WTC11 (cell line): Measurements from ENCODE around the gene PRR30. TPM values are rescaled to one million over a fixed set of nuclear protein-coding genes. Genes with fewer than 3 reads are reported as not detected.

Source experiments
- CBFB ChIP-seq: sonication (generic); formaldehyde crosslinking; IDR thresholded peaks from 2 replicates; pipeline ENCODE4 v1.8.1; 2022; ENCODE audit warnings: mild to moderate bottlenecking, low read depth, missing genetic modification reagents
- CREM ChIP-seq: sonication (generic); formaldehyde crosslinking; IDR thresholded peaks from 2 replicates; pipeline ENCODE4 v1.8.1; 2022; ENCODE audit warnings: mild to moderate bottlenecking, missing genetic modification reagents, moderate library complexity
- ELF4 ChIP-seq: sonication (generic); formaldehyde crosslinking; IDR thresholded peaks from 2 replicates; pipeline ENCODE4 v1.8.1; 2022; ENCODE audit warnings: low read depth, mild to moderate bottlenecking, moderate library complexity, missing genetic modification reagents
- FOXK1 ChIP-seq: sonication (generic); formaldehyde crosslinking; IDR thresholded peaks from 2 replicates; pipeline ENCODE4 v1.8.0; 2022; ENCODE audit warnings: mild to moderate bottlenecking, moderate library complexity, missing genetic modification reagents
- GABPB1 ChIP-seq: sonication (generic); formaldehyde crosslinking; IDR thresholded peaks from 2 replicates; pipeline ENCODE4 v1.8.1; 2023; ENCODE audit warnings: mild to moderate bottlenecking, missing genetic modification reagents
- MXD4 ChIP-seq: fragments of 250-450 bp; sonication (Bioruptor Pico); IDR thresholded peaks from 2 replicates; pipeline ENCODE4 v1.8.0; 2021; ENCODE audit warnings: mild to moderate bottlenecking, moderate library complexity, borderline replicate concordance
- SMAD4 ChIP-seq: sonication (generic); formaldehyde crosslinking; IDR thresholded peaks from 2 replicates; pipeline ENCODE4 v1.8.0; 2022; ENCODE audit warnings: mild to moderate bottlenecking, missing genetic modification reagents
- SP1 ChIP-seq: sonication (generic); formaldehyde crosslinking; conservative IDR thresholded peaks from 2 replicates; pipeline ENCODE4 v1.8.1; 2022; ENCODE audit warnings: missing genetic modification reagents
- TCF7 ChIP-seq: sonication (generic); formaldehyde crosslinking; IDR thresholded peaks from 2 replicates; pipeline ENCODE4 v1.8.0; 2022; ENCODE audit warnings: mild to moderate bottlenecking, low read depth, missing genetic modification reagents, moderate library complexity
- TEAD4 ChIP-seq: sonication (generic); formaldehyde crosslinking; IDR thresholded peaks from 2 replicates; pipeline ENCODE4 v1.8.0; 2022; ENCODE audit warnings: mild to moderate bottlenecking, missing genetic modification reagents
- TP53 ChIP-seq: sonication (generic); formaldehyde crosslinking; IDR thresholded peaks from 2 replicates; pipeline ENCODE4 v1.8.1; 2023; ENCODE audit warnings: mild to moderate bottlenecking, missing genetic modification reagents
- ZBTB21 ChIP-seq: sonication (generic); formaldehyde crosslinking; IDR thresholded peaks from 2 replicates; pipeline ENCODE4 v1.8.1; 2023; ENCODE audit warnings: mild to moderate bottlenecking, missing genetic modification reagents, borderline replicate concordance
- ZNF416 ChIP-seq: fragments of 250-450 bp; sonication (Bioruptor Pico); IDR thresholded peaks from 2 replicates; pipeline ENCODE4 v1.9.0; 2021; ENCODE audit warnings: mild to moderate bottlenecking, inconsistent platforms
- ZNF423 ChIP-seq: fragments of 250-450 bp; sonication (Bioruptor Pico); IDR thresholded peaks from 2 replicates; pipeline ENCODE4 v2.1.2; 2022; ENCODE audit warnings: mild to moderate bottlenecking, moderate library complexity
- total RNA-seq: library from RNA; stranded (reverse); gene quantifications from 3 replicates; pipeline ENCODE4 v1.2.3, GENCODE V29; 2021
- TF ChIP-seq, protein P1 (sequence below): sonication (generic); formaldehyde crosslinking; IDR thresholded peaks from 2 replicates; pipeline ENCODE4 v1.8.1; 2023; ENCODE audit warnings: mild to moderate bottlenecking, missing genetic modification reagents, moderate library complexity
- TF ChIP-seq, protein P2 (sequence below): sonication (generic); formaldehyde crosslinking; IDR thresholded peaks from 2 replicates; pipeline ENCODE4 v1.8.0; 2023; ENCODE audit warnings: missing genetic modification reagents, mild to moderate bottlenecking, borderline replicate concordance
- TF ChIP-seq, protein P3 (sequence below): fragments of 250-450 bp; sonication (Bioruptor Pico); IDR thresholded peaks from 2 replicates; pipeline ENCODE4 v2.1.2; 2022; ENCODE audit warnings: mild to moderate bottlenecking, moderate library complexity
- TF ChIP-seq, protein P4 (sequence below): fragments of 250-450 bp; sonication (Bioruptor Pico); IDR thresholded peaks from 2 replicates; pipeline ENCODE4 v1.8.0; 2021; ENCODE audit warnings: mild to moderate bottlenecking
- TF ChIP-seq, protein P5 (sequence below): sonication (generic); formaldehyde crosslinking; IDR thresholded peaks from 2 replicates; pipeline ENCODE4 v1.8.1; 2023; ENCODE audit warnings: mild to moderate bottlenecking, moderate library complexity, missing genetic modification reagents
- TF ChIP-seq, protein P6 (sequence below): sonication (generic); formaldehyde crosslinking; IDR thresholded peaks from 2 replicates; pipeline ENCODE4 v1.8.1; 2023; ENCODE audit warnings: mild to moderate bottlenecking, missing genetic modification reagents, moderate library complexity
- TF ChIP-seq, protein P7 (sequence below): sonication (generic); formaldehyde crosslinking; conservative IDR thresholded peaks from 2 replicates; pipeline ENCODE4 v1.8.1; 2023; ENCODE audit warnings: mild to moderate bottlenecking, low read depth, missing genetic modification reagents, moderate library complexity
- TF ChIP-seq, protein P8 (sequence below): sonication (generic); formaldehyde crosslinking; IDR thresholded peaks from 2 replicates; pipeline ENCODE4 v1.8.1; 2022; ENCODE audit warnings: mild to moderate bottlenecking, missing genetic modification reagents, moderate library complexity, borderline replicate concordance
- TF ChIP-seq, protein P9 (sequence below): fragments of 250-450 bp; sonication (Bioruptor Pico); IDR thresholded peaks from 2 replicates; pipeline ENCODE4 v1.9.0; 2021; ENCODE audit warnings: moderate library complexity, mild to moderate bottlenecking, inconsistent platforms, borderline replicate concordance

The PRR30 gene
- total RNA-seq, 1 experiment from 2014 or later, result not detected

DNA sequence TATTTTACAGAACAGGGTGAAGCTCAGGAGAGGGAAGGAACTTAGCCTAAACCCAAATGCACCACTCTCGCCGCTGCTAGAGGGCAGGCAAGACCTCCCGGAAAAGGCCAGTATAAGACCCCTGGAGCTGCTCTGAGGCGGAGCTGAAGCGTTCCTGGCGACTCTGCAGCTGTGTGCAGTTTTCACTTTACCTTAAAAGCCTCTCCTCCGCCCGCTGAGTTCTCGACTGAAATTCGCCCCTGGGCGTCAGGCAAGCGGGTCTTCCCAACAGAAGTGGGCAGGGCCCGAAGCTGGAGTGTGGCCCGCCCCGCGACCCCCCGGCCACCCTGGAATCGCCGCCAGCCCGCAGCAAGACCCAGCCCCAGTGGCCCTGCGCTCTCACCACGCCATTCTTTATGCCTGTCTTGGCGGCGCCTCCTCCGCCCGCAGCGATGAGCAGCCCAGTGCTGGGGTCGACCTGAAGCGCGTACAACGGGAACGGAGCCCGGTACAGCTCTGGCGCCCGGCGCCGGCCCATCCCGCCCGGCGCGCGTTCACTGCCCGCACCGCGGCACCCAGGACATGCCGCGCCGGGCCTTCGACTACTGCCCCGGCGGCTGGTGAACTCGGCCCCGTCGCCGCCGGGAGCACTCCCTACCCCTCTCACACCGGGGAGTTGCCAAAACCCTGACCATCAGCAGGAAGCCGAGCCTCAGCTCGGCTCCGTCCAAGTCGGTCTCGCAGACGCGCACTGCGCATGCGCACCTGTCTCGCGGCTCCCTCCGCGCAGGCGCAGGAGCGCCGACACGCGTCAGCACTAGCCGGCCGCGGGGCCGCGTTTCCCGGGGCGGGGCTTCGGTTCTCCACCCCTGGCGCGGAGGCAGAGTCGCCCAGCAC, 5.1 kb downstream of the PRR30 start, which contains the start of gene PREB (continued):
- TF ChIP-seq CREM (CRISPR knock-in tag), result no peak
- TF ChIP-seq CBFB (CRISPR knock-in tag), result no peak
- no peak for TF ChIP-seq ZNF423 (CRISPR knock-in tag)
- TF ChIP-seq, protein P1, sequence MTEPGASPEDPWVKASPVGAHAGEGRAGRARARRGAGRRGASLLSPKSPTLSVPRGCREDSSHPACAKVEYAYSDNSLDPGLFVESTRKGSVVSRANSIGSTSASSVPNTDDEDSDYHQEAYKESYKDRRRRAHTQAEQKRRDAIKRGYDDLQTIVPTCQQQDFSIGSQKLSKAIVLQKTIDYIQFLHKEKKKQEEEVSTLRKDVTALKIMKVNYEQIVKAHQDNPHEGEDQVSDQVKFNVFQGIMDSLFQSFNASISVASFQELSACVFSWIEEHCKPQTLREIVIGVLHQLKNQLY (CRISPR knock-in tag), result no peak
- TF ChIP-seq, protein P2, sequence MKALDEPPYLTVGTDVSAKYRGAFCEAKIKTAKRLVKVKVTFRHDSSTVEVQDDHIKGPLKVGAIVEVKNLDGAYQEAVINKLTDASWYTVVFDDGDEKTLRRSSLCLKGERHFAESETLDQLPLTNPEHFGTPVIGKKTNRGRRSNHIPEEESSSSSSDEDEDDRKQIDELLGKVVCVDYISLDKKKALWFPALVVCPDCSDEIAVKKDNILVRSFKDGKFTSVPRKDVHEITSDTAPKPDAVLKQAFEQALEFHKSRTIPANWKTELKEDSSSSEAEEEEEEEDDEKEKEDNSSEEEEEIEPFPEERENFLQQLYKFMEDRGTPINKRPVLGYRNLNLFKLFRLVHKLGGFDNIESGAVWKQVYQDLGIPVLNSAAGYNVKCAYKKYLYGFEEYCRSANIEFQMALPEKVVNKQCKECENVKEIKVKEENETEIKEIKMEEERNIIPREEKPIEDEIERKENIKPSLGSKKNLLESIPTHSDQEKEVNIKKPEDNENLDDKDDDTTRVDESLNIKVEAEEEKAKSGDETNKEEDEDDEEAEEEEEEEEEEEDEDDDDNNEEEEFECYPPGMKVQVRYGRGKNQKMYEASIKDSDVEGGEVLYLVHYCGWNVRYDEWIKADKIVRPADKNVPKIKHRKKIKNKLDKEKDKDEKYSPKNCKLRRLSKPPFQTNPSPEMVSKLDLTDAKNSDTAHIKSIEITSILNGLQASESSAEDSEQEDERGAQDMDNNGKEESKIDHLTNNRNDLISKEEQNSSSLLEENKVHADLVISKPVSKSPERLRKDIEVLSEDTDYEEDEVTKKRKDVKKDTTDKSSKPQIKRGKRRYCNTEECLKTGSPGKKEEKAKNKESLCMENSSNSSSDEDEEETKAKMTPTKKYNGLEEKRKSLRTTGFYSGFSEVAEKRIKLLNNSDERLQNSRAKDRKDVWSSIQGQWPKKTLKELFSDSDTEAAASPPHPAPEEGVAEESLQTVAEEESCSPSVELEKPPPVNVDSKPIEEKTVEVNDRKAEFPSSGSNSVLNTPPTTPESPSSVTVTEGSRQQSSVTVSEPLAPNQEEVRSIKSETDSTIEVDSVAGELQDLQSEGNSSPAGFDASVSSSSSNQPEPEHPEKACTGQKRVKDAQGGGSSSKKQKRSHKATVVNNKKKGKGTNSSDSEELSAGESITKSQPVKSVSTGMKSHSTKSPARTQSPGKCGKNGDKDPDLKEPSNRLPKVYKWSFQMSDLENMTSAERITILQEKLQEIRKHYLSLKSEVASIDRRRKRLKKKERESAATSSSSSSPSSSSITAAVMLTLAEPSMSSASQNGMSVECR (CRISPR knock-in tag), result peak; percentile 34; the same call in 1 of the 2 replicates
- TF ChIP-seq ELF4 (CRISPR knock-in tag), result no peak
- TF ChIP-seq, protein P3, sequence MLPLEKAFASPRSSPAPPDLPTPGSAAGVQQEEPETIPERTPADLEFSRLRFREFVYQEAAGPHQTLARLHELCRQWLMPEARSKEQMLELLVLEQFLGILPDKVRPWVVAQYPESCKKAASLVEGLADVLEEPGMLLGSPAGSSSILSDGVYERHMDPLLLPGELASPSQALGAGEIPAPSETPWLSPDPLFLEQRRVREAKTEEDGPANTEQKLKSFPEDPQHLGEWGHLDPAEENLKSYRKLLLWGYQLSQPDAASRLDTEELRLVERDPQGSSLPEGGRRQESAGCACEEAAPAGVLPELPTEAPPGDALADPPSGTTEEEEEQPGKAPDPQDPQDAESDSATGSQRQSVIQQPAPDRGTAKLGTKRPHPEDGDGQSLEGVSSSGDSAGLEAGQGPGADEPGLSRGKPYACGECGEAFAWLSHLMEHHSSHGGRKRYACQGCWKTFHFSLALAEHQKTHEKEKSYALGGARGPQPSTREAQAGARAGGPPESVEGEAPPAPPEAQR (CRISPR knock-in tag), result no peak
- TF ChIP-seq SMAD4 (CRISPR knock-in tag), result no peak
- TF ChIP-seq, protein P4, sequence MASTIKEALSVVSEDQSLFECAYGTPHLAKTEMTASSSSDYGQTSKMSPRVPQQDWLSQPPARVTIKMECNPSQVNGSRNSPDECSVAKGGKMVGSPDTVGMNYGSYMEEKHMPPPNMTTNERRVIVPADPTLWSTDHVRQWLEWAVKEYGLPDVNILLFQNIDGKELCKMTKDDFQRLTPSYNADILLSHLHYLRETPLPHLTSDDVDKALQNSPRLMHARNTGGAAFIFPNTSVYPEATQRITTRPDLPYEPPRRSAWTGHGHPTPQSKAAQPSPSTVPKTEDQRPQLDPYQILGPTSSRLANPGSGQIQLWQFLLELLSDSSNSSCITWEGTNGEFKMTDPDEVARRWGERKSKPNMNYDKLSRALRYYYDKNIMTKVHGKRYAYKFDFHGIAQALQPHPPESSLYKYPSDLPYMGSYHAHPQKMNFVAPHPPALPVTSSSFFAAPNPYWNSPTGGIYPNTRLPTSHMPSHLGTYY (CRISPR knock-in tag), result no peak
- no peak for TF ChIP-seq ZNF416 (CRISPR knock-in tag)
- TF ChIP-seq, protein P5, sequence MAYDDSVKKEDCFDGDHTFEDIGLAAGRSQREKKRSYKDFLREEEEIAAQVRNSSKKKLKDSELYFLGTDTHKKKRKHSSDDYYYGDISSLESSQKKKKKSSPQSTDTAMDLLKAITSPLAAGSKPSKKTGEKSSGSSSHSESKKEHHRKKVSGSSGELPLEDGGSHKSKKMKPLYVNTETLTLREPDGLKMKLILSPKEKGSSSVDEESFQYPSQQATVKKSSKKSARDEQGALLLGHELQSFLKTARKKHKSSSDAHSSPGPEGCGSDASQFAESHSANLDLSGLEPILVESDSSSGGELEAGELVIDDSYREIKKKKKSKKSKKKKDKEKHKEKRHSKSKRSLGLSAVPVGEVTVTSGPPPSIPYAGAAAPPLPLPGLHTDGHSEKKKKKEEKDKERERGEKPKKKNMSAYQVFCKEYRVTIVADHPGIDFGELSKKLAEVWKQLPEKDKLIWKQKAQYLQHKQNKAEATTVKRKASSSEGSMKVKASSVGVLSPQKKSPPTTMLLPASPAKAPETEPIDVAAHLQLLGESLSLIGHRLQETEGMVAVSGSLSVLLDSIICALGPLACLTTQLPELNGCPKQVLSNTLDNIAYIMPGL, result peak; percentile 95
- TF ChIP-seq FOXK1, result no peak
- no peak for TF ChIP-seq TCF7 (CRISPR knock-in tag)
- TF ChIP-seq, protein P6, sequence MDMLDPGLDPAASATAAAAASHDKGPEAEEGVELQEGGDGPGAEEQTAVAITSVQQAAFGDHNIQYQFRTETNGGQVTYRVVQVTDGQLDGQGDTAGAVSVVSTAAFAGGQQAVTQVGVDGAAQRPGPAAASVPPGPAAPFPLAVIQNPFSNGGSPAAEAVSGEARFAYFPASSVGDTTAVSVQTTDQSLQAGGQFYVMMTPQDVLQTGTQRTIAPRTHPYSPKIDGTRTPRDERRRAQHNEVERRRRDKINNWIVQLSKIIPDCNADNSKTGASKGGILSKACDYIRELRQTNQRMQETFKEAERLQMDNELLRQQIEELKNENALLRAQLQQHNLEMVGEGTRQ (CRISPR knock-in tag), result no peak
- no peak for TF ChIP-seq MXD4 (CRISPR knock-in tag)
- TF ChIP-seq TEAD4 (CRISPR knock-in tag), result no peak
- TF ChIP-seq, protein P7, sequence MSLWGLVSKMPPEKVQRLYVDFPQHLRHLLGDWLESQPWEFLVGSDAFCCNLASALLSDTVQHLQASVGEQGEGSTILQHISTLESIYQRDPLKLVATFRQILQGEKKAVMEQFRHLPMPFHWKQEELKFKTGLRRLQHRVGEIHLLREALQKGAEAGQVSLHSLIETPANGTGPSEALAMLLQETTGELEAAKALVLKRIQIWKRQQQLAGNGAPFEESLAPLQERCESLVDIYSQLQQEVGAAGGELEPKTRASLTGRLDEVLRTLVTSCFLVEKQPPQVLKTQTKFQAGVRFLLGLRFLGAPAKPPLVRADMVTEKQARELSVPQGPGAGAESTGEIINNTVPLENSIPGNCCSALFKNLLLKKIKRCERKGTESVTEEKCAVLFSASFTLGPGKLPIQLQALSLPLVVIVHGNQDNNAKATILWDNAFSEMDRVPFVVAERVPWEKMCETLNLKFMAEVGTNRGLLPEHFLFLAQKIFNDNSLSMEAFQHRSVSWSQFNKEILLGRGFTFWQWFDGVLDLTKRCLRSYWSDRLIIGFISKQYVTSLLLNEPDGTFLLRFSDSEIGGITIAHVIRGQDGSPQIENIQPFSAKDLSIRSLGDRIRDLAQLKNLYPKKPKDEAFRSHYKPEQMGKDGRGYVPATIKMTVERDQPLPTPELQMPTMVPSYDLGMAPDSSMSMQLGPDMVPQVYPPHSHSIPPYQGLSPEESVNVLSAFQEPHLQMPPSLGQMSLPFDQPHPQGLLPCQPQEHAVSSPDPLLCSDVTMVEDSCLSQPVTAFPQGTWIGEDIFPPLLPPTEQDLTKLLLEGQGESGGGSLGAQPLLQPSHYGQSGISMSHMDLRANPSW (CRISPR knock-in tag), result no peak
- peak; percentile 41 for TF ChIP-seq GABPB1 (CRISPR knock-in tag)
- TF ChIP-seq SP1 (CRISPR knock-in tag), result peak; percentile 63
- TF ChIP-seq, protein P8, sequence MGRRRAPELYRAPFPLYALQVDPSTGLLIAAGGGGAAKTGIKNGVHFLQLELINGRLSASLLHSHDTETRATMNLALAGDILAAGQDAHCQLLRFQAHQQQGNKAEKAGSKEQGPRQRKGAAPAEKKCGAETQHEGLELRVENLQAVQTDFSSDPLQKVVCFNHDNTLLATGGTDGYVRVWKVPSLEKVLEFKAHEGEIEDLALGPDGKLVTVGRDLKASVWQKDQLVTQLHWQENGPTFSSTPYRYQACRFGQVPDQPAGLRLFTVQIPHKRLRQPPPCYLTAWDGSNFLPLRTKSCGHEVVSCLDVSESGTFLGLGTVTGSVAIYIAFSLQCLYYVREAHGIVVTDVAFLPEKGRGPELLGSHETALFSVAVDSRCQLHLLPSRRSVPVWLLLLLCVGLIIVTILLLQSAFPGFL (CRISPR knock-in tag), result no peak
- TF ChIP-seq, protein P9, sequence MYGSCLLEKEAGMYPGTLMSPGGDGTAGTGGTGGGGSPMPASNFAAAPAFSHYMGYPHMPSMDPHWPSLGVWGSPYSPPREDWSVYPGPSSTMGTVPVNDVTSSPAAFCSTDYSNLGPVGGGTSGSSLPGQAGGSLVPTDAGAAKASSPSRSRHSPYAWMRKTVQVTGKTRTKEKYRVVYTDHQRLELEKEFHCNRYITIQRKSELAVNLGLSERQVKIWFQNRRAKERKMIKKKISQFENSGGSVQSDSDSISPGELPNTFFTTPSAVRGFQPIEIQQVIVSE, result no peak
- TF ChIP-seq ZBTB21 (CRISPR knock-in tag), result no peak
- no peak; the same call in 1 of the 2 replicates for TF ChIP-seq TP53
